ENCODE measurements around the gene KCTD20.

DNA sequence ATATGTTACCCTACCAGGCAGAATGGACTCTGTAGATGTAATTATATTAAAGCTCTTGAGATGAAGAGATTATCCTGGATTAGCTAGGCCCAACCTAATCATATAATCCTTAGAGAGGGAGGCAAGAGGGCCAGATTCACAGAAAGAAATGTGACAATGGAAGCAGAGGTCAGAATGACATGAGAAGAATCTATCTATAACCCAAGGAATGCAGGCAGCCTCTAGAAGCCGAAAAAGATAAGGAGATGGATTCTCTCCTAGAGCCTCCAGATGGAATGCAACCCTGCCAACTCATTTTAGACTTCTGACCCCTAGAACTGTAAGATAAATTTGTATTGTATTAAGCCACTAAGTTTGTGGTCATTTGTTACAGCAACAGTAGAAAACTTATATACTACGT lies 12.4 kb upstream of the KCTD20 start:
- TF ChIP-seq POLR2H (tag; IDR thresholded peaks at IDR 0.05; ENCODE audit: low read depth) = no peak
- TF ChIP-seq, protein P1, sequence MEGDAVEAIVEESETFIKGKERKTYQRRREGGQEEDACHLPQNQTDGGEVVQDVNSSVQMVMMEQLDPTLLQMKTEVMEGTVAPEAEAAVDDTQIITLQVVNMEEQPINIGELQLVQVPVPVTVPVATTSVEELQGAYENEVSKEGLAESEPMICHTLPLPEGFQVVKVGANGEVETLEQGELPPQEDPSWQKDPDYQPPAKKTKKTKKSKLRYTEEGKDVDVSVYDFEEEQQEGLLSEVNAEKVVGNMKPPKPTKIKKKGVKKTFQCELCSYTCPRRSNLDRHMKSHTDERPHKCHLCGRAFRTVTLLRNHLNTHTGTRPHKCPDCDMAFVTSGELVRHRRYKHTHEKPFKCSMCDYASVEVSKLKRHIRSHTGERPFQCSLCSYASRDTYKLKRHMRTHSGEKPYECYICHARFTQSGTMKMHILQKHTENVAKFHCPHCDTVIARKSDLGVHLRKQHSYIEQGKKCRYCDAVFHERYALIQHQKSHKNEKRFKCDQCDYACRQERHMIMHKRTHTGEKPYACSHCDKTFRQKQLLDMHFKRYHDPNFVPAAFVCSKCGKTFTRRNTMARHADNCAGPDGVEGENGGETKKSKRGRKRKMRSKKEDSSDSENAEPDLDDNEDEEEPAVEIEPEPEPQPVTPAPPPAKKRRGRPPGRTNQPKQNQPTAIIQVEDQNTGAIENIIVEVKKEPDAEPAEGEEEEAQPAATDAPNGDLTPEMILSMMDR (IDR thresholded peaks at IDR 0.05 in 2 of 3, conservative IDR thresholded peaks at IDR 0.05 in 1 of 3; ENCODE audit: insufficient read depth in 2 of 3, low read depth in 1 of 3, low read length in 3 of 3) = no peak
- TF ChIP-seq PHF20 (IDR thresholded peaks at IDR 0.05; ENCODE audit: partially characterized antibody) = no peak
- no peak for TF ChIP-seq POLR2AphosphoS5 (IDR thresholded peaks at IDR 0.05; ENCODE audit: control insufficient read depth, insufficient read depth, low read depth, low read length)
